ENCODE results near the gene EXOSC2.
A peak's percentile ranks its signal among the peaks of the same experiment; 100 is the strongest.

EXOSC2 gene

DNA sequence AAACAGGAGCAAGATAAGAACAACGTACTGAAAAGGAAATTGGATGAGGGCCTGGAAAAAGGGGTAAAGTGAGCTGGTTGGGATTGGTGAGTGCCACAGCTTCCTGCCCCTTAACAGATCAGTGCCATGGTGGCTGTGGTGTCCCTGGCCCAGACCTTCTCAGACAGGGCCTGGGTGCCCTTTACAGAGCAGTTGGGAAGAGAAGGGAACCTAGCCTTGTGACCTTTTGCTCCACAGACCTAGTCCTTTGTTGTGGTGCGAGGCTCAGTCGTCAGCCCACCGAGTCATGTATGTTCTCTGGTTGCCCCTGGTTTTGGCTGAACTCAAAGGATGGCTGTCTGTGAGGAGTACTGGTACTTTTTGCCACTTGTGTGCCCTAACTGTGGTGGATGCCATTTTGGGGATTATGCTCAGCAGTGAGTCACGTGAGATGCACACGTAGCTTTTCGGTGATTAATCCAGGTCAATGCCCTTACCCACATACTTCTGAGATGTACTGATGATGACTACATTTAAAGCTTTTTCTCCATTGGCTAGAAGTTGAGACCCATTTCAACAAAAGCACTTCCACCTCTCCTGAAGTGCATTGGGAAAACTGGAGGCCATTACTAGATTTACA lies 48.4 kb downstream of the EXOSC2 start:
- DNase-seq (ENCODE audit: low read depth), result peak; percentile 75
- H3K4me3 ChIP-seq (ENCODE audit: low read length), result no peak overlapping the region
- TF ChIP-seq, protein P1, sequence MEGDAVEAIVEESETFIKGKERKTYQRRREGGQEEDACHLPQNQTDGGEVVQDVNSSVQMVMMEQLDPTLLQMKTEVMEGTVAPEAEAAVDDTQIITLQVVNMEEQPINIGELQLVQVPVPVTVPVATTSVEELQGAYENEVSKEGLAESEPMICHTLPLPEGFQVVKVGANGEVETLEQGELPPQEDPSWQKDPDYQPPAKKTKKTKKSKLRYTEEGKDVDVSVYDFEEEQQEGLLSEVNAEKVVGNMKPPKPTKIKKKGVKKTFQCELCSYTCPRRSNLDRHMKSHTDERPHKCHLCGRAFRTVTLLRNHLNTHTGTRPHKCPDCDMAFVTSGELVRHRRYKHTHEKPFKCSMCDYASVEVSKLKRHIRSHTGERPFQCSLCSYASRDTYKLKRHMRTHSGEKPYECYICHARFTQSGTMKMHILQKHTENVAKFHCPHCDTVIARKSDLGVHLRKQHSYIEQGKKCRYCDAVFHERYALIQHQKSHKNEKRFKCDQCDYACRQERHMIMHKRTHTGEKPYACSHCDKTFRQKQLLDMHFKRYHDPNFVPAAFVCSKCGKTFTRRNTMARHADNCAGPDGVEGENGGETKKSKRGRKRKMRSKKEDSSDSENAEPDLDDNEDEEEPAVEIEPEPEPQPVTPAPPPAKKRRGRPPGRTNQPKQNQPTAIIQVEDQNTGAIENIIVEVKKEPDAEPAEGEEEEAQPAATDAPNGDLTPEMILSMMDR (IDR thresholded peaks at IDR 0.05; ENCODE audit: insufficient read depth, low read depth, low read length, missing control alignments), result no peak

DNA sequence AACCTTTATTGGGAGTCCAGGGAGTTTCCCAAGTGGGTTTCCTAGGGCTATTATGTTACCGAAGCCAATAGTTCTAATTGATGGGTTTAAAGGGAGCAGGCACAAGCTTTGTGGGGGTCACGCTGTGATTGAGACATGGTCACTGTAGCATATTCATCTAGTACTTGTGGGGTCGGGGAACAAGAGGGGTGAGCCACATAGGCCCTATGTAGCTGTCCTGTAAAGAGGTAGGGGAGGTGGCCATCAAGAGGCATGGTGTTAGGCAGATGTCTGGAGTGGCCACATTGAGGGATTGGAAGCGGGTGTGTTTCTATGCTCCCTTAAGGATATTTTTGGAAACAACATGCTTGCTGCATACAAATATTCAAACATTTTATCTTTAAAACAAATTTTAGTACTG lies 50.1 kb downstream of the EXOSC2 start:
- no peak for DNase-seq (ENCODE audit: low read depth)
- TF ChIP-seq, protein P1 (IDR thresholded peaks at IDR 0.05; ENCODE audit: insufficient read depth, low read depth, low read length, missing control alignments), result no peak
- no peak overlapping the region for H3K4me3 ChIP-seq (ENCODE audit: low read length)

DNA sequence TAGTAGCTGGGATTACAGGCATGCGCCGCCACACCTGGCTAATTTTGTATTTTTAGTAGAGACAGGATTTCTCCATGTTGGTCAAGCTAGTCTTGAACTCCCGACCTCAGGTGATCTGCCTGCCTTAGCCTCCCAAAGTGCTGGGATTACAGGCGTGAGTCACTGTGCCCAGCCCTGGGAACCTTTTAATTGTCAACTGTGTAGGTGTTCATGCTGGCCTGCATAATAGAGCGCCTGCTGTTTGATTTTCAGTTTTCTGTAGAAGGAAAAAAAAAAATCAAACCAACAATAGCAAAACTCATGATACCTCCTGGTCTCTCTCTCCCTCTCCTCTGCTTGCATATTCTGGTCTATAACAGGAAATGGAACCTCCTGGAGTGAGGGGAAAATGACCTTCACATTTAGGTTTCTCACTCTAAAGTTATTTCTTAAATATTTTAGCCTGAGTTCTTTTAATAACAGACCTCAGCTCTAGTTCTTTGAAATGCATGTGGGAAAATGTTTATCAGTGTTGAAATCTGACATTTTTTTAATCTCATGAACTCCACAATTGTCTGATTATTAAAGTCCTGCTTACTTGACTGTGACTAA lies 51.7 kb downstream of the EXOSC2 start:
- H3K4me3 ChIP-seq (ENCODE audit: low read length), result no peak overlapping the region
- TF ChIP-seq, protein P1 (IDR thresholded peaks at IDR 0.05; ENCODE audit: insufficient read depth, low read depth, low read length, missing control alignments), result no peak
- DNase-seq (ENCODE audit: low read depth), result no peak

DNA sequence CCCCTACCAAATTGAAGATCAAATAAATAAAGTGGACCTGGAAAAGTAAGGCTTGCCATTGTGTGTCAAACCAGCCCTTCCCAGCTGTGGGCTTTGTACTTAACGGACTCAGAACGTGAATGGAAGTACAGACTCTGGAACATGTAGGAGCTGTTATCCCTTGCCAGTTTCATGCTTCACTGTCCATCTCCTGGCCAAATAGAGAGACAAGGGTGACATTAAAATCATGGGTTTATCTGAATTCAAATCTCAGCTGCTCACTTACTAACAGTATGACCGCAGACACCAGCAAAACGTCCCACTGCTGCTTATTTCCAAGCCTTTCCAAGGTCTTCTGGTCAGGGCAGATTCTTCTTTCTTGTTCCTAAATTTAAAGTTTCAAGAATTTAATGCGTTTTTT lies 52.2 kb downstream of the EXOSC2 start:
- TF ChIP-seq, protein P1 (IDR thresholded peaks at IDR 0.05; ENCODE audit: insufficient read depth, low read depth, low read length, missing control alignments), result no peak
- no peak overlapping the region for H3K4me3 ChIP-seq (ENCODE audit: low read length)
- DNase-seq (ENCODE audit: low read depth), result no peak

DNA sequence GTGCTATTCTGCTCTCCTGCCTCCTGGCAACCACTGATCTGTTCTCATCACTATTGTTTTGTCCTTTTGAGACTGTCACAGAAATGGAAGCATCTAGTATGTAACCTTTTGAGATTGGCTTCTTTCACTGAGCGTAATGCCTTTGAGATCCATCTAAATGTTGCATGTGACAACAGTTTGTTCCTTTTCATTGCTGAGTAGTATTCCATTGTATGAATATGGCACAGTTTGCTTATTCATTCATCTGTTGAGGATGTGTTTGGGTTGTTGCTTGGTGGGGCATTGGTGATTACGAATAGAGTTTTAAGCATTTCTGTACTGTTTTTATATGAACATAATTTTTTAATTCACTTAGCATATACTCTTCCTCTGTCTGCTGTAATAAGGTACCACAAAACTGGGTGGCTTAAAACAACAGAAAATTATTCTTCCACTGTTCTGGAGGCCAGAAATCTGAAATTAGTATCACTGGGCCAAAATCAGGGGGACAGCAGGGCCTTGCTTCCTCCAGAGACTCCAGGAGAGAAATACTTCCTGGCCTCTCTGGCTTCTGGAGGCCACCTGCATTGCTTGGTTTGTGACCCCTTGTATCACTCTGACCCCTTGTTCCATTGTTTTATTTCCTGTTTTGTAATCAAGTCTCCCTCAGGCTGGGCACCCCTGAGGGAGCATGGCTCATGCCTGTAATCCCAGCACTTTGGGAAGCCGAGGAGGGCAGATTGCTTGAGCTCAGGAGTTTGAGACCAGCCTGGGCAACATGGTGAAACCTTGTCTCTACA lies 53.0 kb downstream of the EXOSC2 start:
- no peak for DNase-seq (ENCODE audit: low read depth)

DNA sequence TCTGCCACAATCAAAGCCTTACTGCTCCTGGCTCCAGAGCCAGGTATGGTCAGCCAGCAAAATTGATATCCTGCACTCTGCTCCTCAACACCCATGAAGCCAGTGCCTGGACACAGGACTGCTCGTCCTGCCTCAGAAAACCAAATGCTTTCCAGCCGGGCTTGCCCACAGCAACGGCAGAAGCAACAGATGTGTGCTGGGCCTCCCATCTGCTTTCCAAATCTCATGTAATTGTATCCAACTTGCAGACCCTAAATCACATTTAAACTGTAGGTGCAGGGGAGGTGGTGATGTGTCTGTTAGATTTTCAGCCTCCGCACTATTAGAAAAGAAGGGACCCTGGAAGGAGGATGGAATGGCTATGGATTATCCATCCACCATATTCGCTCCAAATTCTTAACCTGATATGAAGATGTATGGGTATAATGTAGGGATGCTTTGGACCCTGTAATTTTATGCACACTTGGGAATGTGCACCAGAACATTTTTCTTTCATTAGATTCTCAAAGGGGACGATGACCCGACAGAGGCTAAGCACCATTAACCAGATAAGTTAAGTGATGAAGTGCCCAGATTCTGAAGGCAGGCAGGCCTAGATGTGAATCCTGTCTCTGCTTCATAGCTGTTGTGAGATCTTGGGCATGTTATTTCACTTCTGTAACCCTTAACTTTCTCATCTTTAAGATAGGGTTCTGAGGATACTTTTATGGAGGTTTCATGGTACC lies 58.2 kb downstream of the EXOSC2 start:
- no peak overlapping the region for H3K4me3 ChIP-seq (ENCODE audit: low read length)
- TF ChIP-seq, protein P1 (IDR thresholded peaks at IDR 0.05; ENCODE audit: insufficient read depth, low read depth, low read length, missing control alignments), result no peak
- DNase-seq (ENCODE audit: low read depth), result no peak

More for the DNA sequence above, 53.0 kb downstream of the EXOSC2 start:
- TF ChIP-seq, protein P1 (IDR thresholded peaks at IDR 0.05; ENCODE audit: insufficient read depth, low read depth, low read length, missing control alignments), result no peak
- H3K4me3 ChIP-seq (ENCODE audit: low read length), result no peak overlapping the region
